Caco-2 (cell line): Measurements from ENCODE around the gene RRAD. TPM values are rescaled to one million over a fixed set of nuclear protein-coding genes. Genes with fewer than 3 reads are reported as not detected.

Experiments used
- BruUV-seq: library from RNA; stranded (reverse); fragments of 400-500 nt; replicated peaks from 2 replicates; lab custom pipeline; 2021; lab: Mats Ljungman, UMichigan
- CTCF ChIA-PET: fragments of 300-600 bp; sonication (Branson Sonifier 250); formaldehyde crosslinking; loops from one replicate; lab custom pipeline; 2022; ENCODE audit warnings: antibody characterized with exemption; lab: Charles Lee
- POLR2A ChIA-PET: fragments of 300-600 bp; sonication (Branson Sonifier 250); formaldehyde crosslinking; loops from one replicate; lab custom pipeline; 2022; ENCODE audit warnings: antibody characterized with exemption; lab: Charles Lee
- DNase-seq, 2 experiments: peaks; one replicate each; pipeline versions ENCODE4 v3.0.0 to v3.0.0-alpha.2; 2020 to 2022
- H3K27me3 ChIP-seq: replicated peaks from 2 replicates; pipeline ENCODE4 v1.6.0; 2011; ENCODE audit warnings: low read length; ENCODE audit not compliant: control insufficient read depth, insufficient read depth
- H3K36me3 ChIP-seq: 2 replicates; pipeline ENCODE4 v1.5.1; 2011; ENCODE audit warnings: low read length; ENCODE audit not compliant: control insufficient read depth, insufficient read depth
- H3K4me1 ChIP-seq: fragments of 250-450 bp; sonication (Bioruptor Pico); 2 replicates; pipeline ENCODE4 v1.5.1; 2020; ENCODE audit warnings: mild to moderate bottlenecking
- H3K4me3 ChIP-seq: 2 replicates; pipeline ENCODE4 v1.5.1; 2011; ENCODE audit warnings: low read depth, mild to moderate bottlenecking, control low read depth, low read length
- H3K9me3 ChIP-seq: fragments of 250-450 bp; sonication (Bioruptor Pico); 2 replicates; pipeline ENCODE4 v1.5.1; 2020; ENCODE audit warnings: mild to moderate bottlenecking, moderate library complexity
- H3K27ac Mint-ChIP-seq: one replicate; pipeline ENCODE4 v1.8.0; 2022; ENCODE audit warnings: mixed read lengths; ENCODE audit not compliant: unreplicated experiment
- H3K27me3 Mint-ChIP-seq: one replicate; pipeline ENCODE4 v1.8.0; 2022; ENCODE audit warnings: mixed read lengths; ENCODE audit not compliant: insufficient read depth, unreplicated experiment
- H3K36me3 Mint-ChIP-seq: one replicate; pipeline ENCODE4 v1.8.0; 2022; ENCODE audit warnings: mild to moderate bottlenecking, mixed read lengths; ENCODE audit not compliant: insufficient read depth, unreplicated experiment
- H3K4me1 Mint-ChIP-seq: one replicate; pipeline ENCODE4 v1.8.0; 2022; ENCODE audit warnings: low read depth, mixed read lengths; ENCODE audit not compliant: unreplicated experiment
- H3K4me3 Mint-ChIP-seq: one replicate; pipeline ENCODE4 v1.8.0; 2022; ENCODE audit warnings: mild to moderate bottlenecking, moderate library complexity, mixed read lengths; ENCODE audit not compliant: unreplicated experiment
- H3K9me3 Mint-ChIP-seq: one replicate; pipeline ENCODE4 v1.8.0; 2022; ENCODE audit warnings: mixed read lengths; ENCODE audit not compliant: unreplicated experiment
- intact Hi-C: fragments of 100-400 bp; cut with micrococcal nuclease; formaldehyde crosslinking; loops from one replicate; pipeline ENCODE4 v1.10.0; 2022; ENCODE audit not compliant: unreplicated experiment
- total RNA-seq: library from RNA; stranded (reverse); gene quantifications from 2 replicates; pipeline ENCODE4 v1.2.3, GENCODE V29; 2022
- TF ChIP-seq, protein P1 (sequence below), 2 experiments: fragments of 200-600 bp in 1 of 2; IDR thresholded peaks; 1 replicate in 1 of 2; 2 replicates in 1 of 2; pipeline versions ENCODE4 v1.5.1 to v1.8.0; 2011 to 2022; ENCODE audit warnings: antibody characterized with exemption in 1 of 2, control low read depth in 1 of 2, inconsistent platforms in 1 of 2, low read depth in 1 of 2, low read length in 1 of 2, mild to moderate bottlenecking in 1 of 2, moderate library complexity in 1 of 2; ENCODE audit not compliant: insufficient read depth in 1 of 2, severe bottlenecking in 1 of 2, unreplicated experiment in 1 of 2

The RRAD gene
- total RNA-seq, 1 experiment from 2014 or later, result 1.1 TPM

DNA sequence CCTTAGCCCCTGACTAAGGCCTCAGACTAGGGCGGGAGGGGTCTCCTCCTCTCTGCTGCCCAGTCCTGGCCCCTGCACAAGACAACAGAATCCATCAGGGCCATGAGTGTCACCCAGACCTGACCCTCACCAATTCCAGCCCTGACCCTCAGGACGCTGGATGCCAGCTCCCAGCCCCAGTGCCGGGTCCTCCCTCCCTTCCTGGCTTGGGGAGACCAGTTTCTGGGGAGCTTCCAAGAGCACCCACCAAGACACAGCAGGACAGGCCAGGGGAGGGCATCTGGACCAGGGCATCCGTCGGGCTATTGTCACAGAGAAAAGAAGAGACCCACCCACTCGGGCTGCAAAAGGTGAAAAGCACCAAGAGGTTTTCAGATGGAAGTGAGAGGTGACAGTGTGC, 48.4 kb upstream of the RRAD start:
- DNase-seq, result no peak
- ChIA-PET CTCF (no interaction called here), POLR2A (no interaction called here)
- no peak overlapping the region for H3K4me3 ChIP-seq
- H3K27me3 ChIP-seq, result no peaks in the 10 kb centered on the region
- no TSS peak for BruUV-seq
- H3K27ac Mint-ChIP-seq, result no peak overlapping the region
- H3K27me3 Mint-ChIP-seq, result no peaks in the 10 kb centered on the region
- H3K36me3 Mint-ChIP-seq, result peaks cover 5% of the 10 kb centered on the region
- H3K36me3 ChIP-seq, result no peaks in the 10 kb centered on the region
- H3K4me1 ChIP-seq, result no peaks in the 10 kb centered on the region
- no peaks in the 10 kb centered on the region for H3K4me1 Mint-ChIP-seq
- no peak overlapping the region for H3K4me3 Mint-ChIP-seq
- no peaks in the 10 kb centered on the region for H3K9me3 Mint-ChIP-seq
- H3K9me3 ChIP-seq, result no peaks in the 10 kb centered on the region
- intact Hi-C loops, result no loop called here
- TF ChIP-seq, protein P1, sequence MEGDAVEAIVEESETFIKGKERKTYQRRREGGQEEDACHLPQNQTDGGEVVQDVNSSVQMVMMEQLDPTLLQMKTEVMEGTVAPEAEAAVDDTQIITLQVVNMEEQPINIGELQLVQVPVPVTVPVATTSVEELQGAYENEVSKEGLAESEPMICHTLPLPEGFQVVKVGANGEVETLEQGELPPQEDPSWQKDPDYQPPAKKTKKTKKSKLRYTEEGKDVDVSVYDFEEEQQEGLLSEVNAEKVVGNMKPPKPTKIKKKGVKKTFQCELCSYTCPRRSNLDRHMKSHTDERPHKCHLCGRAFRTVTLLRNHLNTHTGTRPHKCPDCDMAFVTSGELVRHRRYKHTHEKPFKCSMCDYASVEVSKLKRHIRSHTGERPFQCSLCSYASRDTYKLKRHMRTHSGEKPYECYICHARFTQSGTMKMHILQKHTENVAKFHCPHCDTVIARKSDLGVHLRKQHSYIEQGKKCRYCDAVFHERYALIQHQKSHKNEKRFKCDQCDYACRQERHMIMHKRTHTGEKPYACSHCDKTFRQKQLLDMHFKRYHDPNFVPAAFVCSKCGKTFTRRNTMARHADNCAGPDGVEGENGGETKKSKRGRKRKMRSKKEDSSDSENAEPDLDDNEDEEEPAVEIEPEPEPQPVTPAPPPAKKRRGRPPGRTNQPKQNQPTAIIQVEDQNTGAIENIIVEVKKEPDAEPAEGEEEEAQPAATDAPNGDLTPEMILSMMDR (IDR thresholded peaks at IDR 0.05; ENCODE audit: insufficient read depth in 1 of 2, low read depth in 1 of 2, low read length in 1 of 2, severe bottlenecking in 1 of 2, unreplicated experiment in 1 of 2), result no peak

DNA sequence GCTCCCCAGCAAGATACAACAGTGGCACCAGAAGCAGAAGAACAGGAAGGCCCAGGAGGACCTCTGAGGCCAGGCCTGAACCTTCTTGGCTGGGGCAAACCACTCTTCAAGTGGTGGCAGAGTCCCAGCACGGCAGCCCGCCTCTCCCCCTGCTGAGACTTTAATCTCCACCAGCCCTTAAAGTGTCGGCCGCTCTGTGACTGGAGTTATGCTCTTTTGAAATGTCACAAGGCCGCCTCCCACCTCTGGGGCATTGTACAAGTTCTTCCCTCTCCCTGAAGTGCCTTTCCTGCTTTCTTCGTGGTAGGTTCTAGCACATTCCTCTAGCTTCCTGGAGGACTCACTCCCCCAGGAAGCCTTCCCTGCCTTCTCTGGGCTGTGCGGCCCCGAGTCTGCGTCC, 47.6 kb upstream of the RRAD start:
- no peaks in the 10 kb centered on the region for H3K36me3 ChIP-seq
- no peaks in the 10 kb centered on the region for H3K27me3 ChIP-seq
- no TSS peak for BruUV-seq
- no peak overlapping the region for H3K4me3 ChIP-seq
- no peak for DNase-seq
- Mint-ChIP-seq H3K9me3 (no peaks in the 10 kb centered on the region), H3K4me3 (no peak overlapping the region), H3K36me3 (peaks cover 5% of the 10 kb centered on the region), H3K4me1 (no peaks in the 10 kb centered on the region), H3K27me3 (no peaks in the 10 kb centered on the region), H3K27ac (no peak overlapping the region)
- no peaks in the 10 kb centered on the region for H3K9me3 ChIP-seq
- POLR2A ChIA-PET, result no interaction called here
- intact Hi-C loops, result no loop called here
- CTCF ChIA-PET, result no interaction called here
- TF ChIP-seq, protein P1 (IDR thresholded peaks at IDR 0.05; ENCODE audit: insufficient read depth in 1 of 2, low read depth in 1 of 2, low read length in 1 of 2, severe bottlenecking in 1 of 2, unreplicated experiment in 1 of 2), result no peak
- no peaks in the 10 kb centered on the region for H3K4me1 ChIP-seq

DNA sequence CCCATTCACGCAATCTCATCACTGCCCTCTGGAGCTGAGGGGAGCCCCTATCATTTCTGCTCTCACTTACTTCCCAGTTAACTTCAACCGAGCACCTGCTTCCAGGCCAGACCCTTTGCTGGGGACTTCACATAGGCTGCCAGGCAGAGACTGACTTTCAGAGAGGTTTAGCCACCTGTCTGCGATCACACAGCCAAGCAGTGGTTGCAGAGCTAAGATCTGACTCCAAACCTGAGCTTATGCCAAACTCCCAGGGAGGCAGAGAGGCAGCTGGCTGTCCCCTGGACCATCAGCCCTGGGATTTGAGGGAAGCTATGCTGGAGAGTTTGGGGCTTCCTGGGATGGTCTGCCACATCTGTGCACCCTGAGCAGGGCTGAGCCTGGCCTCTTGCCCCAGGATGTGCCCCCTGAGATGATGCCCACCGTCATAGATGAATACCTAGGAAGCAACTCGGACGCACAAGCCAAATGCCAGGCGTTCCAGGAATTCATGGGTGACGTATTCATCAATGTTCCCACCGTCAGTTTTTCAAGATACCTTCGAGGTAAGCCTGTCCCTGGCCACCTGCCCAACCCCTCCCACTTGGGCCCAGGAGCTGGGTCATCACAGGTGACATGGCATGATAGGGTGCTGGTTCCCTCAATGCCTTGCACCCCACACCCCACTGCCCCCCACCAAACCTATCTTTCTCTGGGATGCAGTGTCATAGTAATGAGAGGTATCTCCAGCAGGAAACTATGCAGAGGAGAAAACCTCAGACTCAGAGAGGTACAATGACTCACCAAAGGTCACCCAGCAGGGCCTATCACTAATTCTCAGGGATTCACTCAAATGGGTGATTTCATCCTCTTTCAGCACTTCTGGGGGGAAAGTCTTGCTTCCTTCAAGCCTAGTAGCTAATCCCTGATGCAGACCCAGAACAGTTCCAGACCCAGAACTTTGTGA, 45.7 kb upstream of the RRAD start:
- Mint-ChIP-seq H3K27me3 (no peaks in the 10 kb centered on the region), H3K4me3 (no peak overlapping the region), H3K4me1 (no peaks in the 10 kb centered on the region), H3K9me3 (no peaks in the 10 kb centered on the region), H3K36me3 (peaks cover 5% of the 10 kb centered on the region), H3K27ac (no peak overlapping the region)
- TF ChIP-seq, protein P1 (IDR thresholded peaks at IDR 0.05; ENCODE audit: insufficient read depth in 1 of 2, low read depth in 1 of 2, low read length in 1 of 2, severe bottlenecking in 1 of 2, unreplicated experiment in 1 of 2), result no peak
- Histone ChIP-seq H3K9me3 (no peaks in the 10 kb centered on the region), H3K4me3 (no peak overlapping the region), H3K4me1 (no peaks in the 10 kb centered on the region), H3K36me3 (no peaks in the 10 kb centered on the region), H3K27me3 (no peaks in the 10 kb centered on the region)
- intact Hi-C loops, result no loop called here
- ChIA-PET CTCF (interaction anchor here (0.6 to 1.8 kb wide), 2 partner anchors 10 to 17 kb away, joined by 3 to 5 read pairs; partner anchors contain the start of gene CES3), POLR2A (no interaction called here)
- DNase-seq, result no peak
- no TSS peak for BruUV-seq
